ENCODE results near the gene MAP6.

DNA sequence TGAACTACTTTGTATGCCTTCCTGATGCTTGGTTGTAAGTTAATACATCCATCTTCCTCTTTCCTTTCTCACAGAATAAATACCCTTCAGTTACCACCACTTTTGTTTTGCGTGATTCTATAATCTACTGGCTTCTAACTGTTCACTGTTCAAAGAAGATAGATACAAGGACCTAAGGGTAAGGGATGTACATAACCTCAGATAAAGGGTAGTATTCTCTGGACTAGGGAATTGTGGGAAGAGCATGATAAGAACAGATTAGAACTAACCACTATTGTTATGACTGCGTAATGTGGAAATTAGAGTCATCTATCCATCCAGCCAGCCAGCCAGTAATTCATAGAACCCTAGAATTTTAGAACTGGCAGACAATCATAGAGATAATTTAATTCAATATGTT, 36.4 kb downstream of the MAP6 start:
- TF ChIP-seq, protein P1, sequence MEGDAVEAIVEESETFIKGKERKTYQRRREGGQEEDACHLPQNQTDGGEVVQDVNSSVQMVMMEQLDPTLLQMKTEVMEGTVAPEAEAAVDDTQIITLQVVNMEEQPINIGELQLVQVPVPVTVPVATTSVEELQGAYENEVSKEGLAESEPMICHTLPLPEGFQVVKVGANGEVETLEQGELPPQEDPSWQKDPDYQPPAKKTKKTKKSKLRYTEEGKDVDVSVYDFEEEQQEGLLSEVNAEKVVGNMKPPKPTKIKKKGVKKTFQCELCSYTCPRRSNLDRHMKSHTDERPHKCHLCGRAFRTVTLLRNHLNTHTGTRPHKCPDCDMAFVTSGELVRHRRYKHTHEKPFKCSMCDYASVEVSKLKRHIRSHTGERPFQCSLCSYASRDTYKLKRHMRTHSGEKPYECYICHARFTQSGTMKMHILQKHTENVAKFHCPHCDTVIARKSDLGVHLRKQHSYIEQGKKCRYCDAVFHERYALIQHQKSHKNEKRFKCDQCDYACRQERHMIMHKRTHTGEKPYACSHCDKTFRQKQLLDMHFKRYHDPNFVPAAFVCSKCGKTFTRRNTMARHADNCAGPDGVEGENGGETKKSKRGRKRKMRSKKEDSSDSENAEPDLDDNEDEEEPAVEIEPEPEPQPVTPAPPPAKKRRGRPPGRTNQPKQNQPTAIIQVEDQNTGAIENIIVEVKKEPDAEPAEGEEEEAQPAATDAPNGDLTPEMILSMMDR (IDR thresholded peaks at IDR 0.05; ENCODE audit: low read depth, low read length) = no peak
- TF ChIP-seq POLR2A (IDR thresholded peaks at IDR 0.05; ENCODE audit: extremely low read depth, insufficient read length) = no peak
- TF ChIP-seq, protein P2, sequence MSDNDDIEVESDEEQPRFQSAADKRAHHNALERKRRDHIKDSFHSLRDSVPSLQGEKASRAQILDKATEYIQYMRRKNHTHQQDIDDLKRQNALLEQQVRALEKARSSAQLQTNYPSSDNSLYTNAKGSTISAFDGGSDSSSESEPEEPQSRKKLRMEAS (IDR thresholded peaks at IDR 0.05; ENCODE audit: low read depth, low read length) = no peak

Data from NB4 (cell line).